Transverse colon (tissue), 3 donors: Measurements from ENCODE around the gene NAE1.

ENCODE experiments used
- CTCF ChIP-seq, 5 experiments: fragments of 200-600 bp in 3 of 5; fragments of 450-650 bp in 2 of 5; sonication (generic) in 3 of 5; IDR thresholded peaks; 1 replicate in 2 of 5; 2 replicates in 3 of 5; pipeline ENCODE4 v1.5.1; 2016 to 2017; ENCODE audit warnings: antibody characterized with exemption in 5 of 5, inconsistent platforms in 3 of 5, mild to moderate bottlenecking in 2 of 5, moderate library complexity in 1 of 5
- POLR2A ChIP-seq: fragments of 450-650 bp; IDR thresholded peaks from one replicate; pipeline ENCODE4 v1.6.1; 2016; ENCODE audit warnings: antibody characterized with exemption, mild to moderate bottlenecking, moderate library complexity

GRCh38 chr16:66830422-66831404 lies at the start of gene NAE1:
- peak; percentile 83 to 99 (median 98) for TF ChIP-seq CTCF (IDR thresholded peaks at IDR 0.05)
- TF ChIP-seq POLR2A: peak; percentile 87
